ENCODE results near the gene KIRREL3.

The KIRREL3 gene

GRCh38 chr11:126863294-126863997 lies 137.1 kb downstream of the KIRREL3 start:
- no peak for DNase-seq

GRCh38 chr11:126862664-126863243 lies 137.8 kb downstream of the KIRREL3 start:
- DNase-seq, result no peak

GRCh38 chr11:126861796-126862459 lies 138.6 kb downstream of the KIRREL3 start:
- DNase-seq, result no peak

GRCh38 chr11:126857860-126858808 lies 142.4 kb downstream of the KIRREL3 start:
- no peak for DNase-seq

DNA sequence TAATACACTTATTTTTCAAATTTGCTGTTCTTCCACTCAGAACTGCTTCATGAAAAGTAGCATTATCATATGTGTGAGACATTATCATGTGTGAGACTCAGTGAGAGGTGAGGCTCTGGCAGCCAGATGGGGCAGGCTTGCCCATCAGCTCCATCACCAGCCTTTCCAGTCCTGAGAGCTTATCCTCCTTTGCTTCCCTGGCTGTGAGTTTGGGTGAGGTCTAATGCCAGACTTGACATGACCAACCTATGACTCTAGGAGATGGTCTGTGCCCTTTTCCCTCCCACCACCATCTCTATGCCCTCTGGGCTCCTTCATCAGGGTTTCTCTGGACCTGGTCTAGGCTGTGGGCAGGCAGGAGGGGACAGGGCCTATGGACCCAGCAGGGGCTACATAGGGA lies 145.0 kb downstream of the KIRREL3 start:
- DNase-seq, result no peak

DNA sequence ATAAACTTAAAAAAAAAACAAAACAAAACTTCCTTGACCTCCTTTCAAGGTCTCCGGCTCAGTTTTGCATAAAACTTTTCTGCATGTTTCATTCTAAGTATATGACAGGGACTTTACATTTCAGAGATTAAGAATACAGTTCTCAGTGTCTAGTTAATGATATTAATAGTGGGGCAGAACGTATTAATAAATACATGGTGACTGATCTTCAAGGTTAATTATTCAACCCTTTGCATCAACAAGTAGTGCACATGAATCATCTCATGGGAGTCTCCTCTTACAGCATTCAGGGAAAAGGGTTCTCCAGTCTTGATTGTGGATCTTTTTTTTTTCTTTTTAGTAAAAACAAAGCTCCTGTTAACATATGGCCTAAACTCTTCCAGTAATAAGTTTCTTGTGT lies 146.8 kb downstream of the KIRREL3 start:
- DNase-seq, result no peak

DNA sequence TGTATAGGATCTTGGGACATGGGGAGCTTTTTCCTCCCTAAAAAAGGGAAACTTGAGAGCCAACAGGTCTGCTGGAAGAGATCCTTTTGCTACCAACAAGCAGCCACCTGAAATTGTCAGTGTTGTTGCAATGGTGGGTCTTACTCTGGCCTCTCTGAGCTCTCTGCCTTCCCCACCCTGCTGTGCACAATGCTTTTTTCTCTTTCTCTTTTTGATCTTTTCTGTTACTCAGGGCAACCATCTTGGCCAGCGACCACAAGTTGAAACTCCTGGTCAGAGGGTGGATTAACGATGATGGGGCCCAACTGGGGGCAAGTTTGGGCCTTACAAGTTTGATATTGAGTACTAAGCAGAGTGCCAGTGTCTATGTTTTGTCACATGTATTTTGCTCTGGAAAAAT lies 155.8 kb downstream of the KIRREL3 start:
- no peak for DNase-seq

DNA sequence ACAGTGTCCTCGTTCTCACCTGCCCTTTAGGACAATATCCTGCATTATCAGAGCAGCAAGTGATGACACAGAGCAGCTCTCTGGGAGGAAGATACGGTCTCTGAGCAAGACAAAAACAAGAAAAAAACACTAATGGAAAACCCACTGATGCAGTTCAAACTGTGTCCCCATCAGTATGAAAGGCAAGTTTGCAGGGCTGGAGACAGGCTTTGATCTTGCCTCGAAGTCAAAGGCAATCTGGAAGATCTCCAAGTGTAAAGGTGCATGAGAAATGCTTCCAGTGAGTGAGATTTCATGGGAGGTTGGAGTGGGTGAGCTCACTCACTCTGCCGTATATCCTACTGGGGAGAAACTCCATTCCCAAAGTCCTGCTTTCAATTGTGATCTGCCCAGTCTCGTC lies 157.5 kb downstream of the KIRREL3 start:
- DNase-seq, result no peak

DNA sequence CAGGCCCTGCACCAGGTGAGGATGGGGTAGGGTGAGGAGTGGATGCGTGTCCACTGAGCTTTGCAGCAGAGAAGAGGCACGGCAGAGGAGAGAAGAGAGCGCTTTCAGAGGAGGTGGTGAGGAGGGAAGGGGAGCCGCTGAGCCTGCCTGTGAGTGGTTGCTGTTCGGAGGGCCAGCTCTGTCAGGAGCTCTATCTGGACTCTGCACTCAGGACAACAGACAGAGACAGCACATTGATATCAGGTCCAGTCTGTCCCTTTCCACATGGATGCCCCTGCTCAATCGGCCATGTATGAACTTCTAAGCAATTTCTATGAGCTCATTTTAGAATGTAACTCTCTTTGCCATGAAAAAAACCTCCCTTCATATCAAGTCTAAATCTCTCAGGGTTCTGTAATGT lies 158.6 kb downstream of the KIRREL3 start:
- no peak for DNase-seq

DNA sequence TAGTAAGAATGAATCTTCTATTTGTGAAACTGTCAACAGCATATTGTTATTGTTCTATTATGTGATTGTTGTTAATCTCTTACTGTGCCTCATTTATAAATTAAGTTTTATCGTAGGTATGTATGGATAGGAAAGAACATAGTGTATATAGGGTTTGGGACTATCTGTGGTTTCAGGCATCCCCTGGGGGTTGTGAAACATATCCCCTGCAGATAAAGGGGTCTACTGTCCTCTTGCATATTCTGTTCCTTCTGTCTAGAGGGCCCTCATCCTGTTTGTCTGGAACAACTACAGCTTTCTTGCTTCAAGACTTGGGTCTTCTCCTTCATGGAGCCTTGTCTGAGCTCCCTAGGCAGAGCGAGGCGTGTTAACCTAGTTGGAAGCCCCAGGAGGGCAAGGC lies 159.6 kb downstream of the KIRREL3 start:
- DNase-seq, result no peak

GRCh38 chr11:126840201-126840886 lies 160.2 kb downstream of the KIRREL3 start:
- DNase-seq, result no peak

- DNase-seq, result peak; percentile 56
Observed at GRCh38 chr11:126839496-126839895, 161.1 kb downstream of the KIRREL3 start.

GRCh38 chr11:126838779-126839178 lies 161.8 kb downstream of the KIRREL3 start:
- no peak for DNase-seq

GRCh38 chr11:126837581-126837980 lies 163.0 kb downstream of the KIRREL3 start:
- DNase-seq, result no peak

DNA sequence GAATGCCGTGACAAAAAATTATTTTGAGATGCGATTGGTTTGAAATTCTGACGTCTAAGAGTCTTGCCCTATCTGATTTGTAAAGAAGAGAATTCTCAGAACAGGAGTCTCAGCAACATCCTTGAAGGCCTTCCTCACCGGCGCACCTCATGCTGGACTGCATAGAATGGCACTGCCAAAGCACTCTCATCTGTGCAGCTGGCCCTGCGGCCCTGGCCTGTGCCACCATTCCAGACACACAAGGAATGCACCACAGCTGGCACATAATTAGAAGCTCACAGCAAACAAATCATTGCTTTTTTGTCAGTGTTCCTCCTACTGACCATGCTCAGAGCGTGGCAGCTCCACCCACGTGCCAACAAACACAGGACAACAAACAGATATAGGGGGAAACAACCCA lies 166.0 kb downstream of the KIRREL3 start:
- no peak for DNase-seq

- DNase-seq, result peak; percentile 66
Observed at GRCh38 chr11:126834149-126834548, 166.4 kb downstream of the KIRREL3 start.

DNA sequence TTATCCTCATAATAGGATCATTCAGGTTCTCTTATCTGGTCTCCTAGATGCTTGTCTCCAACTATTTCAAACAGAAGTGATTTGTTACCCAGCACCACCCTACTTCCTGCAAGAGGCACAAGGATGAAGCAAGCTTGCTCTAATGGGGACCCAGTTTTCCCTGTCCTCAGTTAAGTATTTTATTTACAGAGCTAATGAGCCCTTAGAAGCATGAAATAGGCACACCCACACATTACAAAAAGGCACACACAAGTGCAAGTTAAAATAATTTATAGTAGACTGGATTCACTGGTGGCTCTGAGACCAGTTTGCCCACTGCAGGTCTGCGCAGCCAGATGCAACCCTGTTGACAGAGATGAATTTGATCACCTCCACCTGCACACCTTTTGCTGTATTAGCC lies 167.5 kb downstream of the KIRREL3 start:
- DNase-seq, result no peak

DNA sequence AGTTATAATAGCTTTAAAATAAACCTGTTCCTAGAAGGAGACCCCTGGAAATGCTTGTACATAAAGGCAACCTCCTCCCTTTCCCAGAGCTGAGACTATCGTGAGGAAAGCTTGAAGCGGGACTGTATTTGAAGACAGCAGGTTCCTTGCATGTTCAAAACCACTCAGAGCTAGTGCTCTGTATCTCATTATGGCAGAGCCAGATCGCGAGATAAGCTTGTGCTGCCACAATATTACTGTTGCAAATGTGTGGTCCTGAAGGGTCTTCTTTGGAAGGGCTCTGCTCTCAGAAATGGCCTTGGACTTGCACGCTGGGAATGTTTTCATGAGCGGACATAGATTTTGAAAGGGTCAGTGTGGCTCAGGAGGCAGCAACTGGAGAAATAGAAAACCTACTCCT lies 168.2 kb downstream of the KIRREL3 start:
- DNase-seq, result no peak

DNA sequence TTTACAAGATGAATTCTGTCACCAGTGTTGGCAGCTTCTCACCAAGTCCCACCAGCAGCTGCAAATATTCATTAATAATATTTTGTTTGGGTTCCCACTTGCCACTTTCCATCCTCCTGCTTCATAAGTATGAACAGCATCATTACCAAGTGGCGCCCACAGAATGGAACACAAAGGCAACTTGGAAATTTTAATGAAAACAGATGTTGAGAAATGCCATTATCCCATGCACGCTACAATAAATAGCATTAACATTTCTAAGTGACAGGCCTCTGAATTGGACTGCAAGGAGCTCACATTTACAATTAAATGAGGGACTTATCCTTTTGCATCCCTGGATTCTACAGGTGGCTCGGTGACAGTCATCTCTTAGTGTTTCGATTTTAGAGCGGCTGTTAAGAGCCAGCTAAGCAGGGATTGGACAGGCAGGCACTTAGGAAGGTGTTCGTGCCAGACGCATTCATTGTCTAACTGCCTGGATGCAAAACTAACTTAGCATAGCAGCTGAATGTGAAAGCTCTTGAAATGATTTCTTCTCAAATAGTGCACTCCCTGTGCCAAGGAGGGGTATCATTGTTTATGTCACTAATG lies 170.3 kb downstream of the KIRREL3 start:
- DNase-seq, result no peak

- DNase-seq, result no peak
Observed at GRCh38 chr11:126829716-126830115, 170.9 kb downstream of the KIRREL3 start.

DNA sequence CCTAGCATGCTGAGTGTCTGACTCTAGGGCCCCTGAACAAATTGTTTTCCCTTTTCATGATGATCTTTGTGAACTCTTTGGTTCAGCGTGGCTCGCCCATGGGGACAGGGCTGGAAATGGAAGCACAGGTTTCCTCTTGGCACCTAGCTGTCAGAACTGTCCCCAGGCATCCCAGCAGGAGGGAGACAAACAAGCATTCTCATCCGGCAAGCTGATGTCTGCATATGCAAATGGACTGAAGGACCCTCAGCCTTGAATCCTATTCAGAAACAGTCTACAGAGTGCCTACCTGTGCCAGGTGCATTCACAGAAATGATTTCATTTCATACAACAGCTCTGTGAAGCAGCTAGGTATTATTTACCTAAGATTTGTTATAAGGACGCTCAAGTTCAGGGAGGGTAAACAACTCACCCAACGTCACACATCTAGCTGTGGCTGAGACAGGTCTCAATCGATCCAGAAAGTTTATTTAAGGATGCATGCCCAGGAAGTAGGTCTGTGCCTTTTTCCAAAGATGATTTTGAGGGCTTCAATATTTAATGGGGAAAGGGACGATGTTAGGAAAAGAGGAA lies 176.4 kb downstream of the KIRREL3 start:
- DNase-seq, result no peak

DNA sequence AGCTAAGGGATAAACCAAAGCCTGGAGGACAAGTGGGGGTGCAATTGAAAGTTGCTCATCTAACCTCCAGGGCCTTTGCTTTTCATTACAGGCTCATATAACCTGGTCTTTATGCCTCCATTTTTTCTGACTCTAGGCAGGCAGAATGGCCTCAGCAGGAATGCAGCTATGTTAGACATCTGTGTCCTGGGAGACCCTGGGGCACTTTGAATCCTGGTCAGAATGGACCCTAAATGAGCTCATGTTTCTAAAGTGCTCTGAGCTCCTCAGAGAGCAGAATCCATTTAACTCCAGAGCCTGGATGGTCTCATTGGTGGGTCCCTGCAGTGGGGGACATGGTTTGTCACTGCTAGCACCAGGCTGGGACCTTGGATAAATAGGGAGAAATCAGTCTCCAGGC lies 177.3 kb downstream of the KIRREL3 start:
- no peak for DNase-seq

Measured in hematopoietic multipotent progenitor cell treated with erythropoietin and hydrocortisone succinate and interleukin-3 and kit ligand, for 8 days (in vitro differentiated cells).